GM18858 (cell line): ENCODE measurements around the gene POLA2.
"Not testable (repeated sequence)": the region's sequence is repeated elsewhere in the genome, so short reads cannot be mapped to it uniquely, and the experiment has no call there.

ENCODE experiments used
- ATAC-seq: cut with Tn5 transposase; IDR thresholded peaks from one replicate; pipeline ENCODE4 v1.9.1; 2021; ENCODE audit not compliant: unreplicated experiment

POLA2 gene

DNA sequence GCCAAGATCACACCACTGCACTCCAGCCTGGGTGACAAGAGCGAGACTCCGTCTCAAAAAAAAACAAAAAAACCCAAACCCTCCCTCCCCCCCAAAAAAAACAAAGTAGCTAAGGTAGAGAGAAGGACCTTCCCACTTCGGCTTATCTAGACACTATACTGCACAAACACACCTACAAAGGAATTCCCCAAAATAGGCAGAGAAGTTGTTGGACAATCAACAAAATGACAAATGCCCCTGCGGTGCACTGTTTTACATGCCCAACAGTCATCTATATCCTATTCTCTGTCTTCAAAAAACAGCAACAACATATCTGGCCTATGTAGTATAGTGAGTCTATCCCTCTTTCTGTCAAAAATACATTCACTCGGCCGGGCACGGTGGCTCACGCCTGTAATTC lies 65.3 kb downstream of the POLA2 start:
- ATAC-seq: no peak

DNA sequence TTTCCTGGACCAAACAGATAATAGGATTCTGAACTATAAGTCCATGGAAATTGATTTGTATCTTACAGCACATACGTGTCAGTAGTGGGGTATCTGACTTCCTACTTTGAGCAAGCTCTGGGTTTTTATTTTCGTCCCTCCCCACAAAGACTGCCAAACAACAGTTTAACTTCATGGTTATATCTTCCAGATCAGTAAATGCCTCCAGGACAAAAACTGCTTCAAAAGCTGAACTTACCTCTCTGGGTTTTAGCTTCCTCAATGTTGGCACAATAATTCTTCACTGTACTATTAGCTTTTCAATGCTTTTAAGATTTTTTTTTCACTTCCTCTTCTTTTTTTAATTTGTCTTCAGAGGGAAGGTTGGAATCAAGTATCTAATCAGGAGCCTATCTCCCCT lies 67.7 kb downstream of the POLA2 start:
- ATAC-seq: no peak

DNA sequence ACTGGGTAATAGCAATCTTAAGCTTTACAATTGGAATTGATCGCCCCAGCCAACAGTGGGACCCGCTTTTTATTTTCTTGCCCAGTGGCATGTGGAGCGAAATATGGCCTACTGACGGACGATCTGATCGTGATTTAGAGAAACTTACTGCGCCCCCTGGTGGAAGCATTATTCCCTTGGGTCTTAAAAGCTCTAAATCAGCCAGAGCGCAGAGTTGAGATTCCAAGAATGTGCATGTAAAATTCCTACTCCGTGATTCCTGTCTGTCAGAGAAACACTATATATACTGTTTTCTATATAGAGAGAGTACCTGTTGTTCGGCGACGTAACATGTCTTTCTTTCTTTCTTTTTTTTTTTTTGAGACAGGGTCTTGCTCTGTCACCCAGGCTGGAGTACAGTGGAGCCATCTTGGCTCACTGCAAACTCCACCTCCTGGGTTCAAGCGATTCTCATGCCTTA lies 68.2 kb downstream of the POLA2 start:
- ATAC-seq: no peak

DNA sequence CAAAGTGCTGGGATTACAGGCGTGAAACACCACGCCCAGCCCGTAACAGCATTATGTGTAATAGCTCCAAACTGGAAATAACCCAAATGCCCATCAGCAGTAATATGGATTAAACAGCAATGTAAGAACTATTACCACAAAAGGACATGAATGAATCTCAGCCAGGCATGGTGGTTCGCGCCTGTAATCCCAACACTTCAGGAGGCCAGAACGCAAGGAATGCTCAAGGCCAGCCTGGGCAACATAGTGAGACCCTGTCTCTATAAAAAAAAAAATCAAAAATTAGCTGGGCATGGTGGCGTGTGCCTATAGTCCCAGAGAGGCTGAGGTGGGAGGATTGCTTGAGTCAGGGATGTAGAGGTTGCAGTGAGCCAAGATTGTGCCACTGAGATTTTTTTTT lies 68.8 kb downstream of the POLA2 start:
- ATAC-seq: no peak

DNA sequence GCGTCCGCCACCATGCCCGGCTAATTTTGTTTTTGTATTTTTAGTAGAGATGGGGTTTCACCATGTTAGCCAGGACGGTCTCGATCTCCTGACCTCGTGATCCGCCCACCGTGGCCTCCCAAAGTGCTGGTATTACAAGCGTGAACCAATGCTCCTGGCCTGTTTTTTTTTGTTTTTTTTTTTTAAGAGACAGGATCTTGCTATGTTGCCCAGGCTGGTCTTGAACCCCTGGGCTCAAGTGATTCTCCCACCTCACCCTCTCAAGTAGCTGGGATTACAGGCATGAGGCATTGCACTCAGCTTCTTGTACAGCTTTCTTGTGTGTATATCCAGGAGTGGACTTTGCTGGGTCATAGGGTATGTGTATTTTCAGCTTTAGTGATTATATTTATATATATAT lies 70.8 kb downstream of the POLA2 start:
- not testable (repeated sequence) for ATAC-seq

DNA sequence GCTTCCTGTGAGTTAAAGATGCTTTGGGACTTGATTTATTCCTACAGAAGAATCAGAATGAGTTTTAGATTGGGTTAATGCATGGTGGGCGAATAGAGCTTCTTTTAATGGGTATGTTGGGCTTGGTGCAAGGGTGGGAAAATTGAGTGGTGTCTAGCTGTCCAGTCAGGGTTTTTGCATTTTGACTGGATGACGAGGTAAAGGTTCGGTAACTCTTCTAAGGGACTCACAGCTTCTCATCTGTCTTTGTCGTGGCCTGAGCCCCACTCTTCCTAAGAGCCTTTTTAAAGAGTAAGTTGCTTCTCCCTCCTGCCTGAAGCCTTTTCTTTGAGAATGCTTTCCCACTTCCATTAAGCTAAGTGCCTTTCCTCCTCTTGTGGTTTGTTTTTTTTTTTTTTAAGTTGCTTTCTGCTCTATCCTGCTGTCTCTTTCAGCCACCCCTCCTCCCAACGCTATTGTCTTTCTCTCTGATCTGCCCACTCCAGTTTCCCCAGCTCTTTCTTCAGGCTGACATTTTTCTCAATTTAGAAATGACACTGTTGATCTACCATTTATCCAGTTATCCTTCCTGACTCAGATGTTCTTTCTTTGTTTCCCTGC lies 73.0 kb downstream of the POLA2 start:
- no peak for ATAC-seq

DNA sequence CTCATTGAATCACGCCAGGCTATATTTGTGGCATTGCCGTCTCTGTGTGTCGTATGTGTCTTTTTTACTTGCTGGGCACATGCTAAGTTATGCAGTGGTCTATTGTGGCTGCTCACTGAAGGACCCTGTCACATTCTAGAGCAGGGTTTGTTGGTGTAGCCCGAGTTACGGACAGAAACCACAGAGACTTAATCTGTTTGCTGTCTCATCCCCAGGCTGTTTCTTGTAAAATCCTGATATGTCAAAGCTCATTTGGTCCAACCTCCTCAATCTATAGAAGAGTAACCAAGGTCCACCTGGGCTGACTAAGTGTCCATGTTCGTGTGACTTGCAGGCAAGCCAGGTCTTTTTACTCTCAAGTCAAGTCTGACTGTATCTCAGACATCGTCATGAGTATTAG lies 76.9 kb downstream of the POLA2 start:
- ATAC-seq: no peak

DNA sequence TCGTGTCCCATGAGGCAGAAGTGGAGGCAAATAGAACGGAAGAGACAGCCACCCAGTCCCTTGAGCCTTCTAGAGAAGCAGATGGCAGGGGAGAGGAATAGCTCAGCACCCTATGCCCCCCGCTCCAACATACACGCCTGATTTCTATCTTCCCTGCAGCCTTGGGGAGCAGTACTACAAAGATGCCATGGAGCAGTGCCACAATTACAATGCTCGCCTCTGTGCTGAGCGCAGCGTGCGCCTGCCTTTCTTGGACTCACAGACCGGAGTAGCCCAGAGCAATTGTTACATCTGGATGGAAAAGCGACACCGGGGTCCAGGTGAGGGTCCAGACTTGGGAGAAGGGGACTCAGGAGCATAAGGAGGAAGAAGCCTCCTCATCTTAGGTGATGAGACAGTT lies 78.5 kb downstream of the POLA2 start:
- ATAC-seq: no peak

DNA sequence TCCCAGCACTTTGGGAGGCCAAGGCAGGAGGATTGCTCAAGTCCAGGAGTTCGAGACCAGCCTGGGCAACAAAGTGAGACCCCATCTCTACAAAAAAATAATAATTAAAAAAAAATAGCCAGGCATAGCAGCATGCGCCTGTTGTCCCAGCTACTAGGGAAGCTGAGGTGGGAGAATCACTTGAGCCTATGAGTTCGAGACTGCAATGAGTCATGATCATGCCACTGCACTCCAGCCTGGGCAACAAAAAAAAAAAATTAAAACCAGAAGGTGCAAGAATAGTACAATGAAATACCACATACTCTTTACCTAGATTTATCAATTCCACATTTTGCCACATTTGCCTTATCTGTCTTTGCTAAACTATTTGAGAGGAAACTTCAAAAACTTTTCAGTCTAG lies 80.1 kb downstream of the POLA2 start:
- ATAC-seq: no peak
